HCT116 (cell line): ENCODE data around the gene CASP12. TPM values are rescaled to one million over a fixed set of nuclear protein-coding genes. Genes with fewer than 3 reads are reported as not detected.

Experiments
- ATAC-seq: fragments of 200-7000 bp; cut with Tn5 transposase; 2 replicates; pipeline ENCODE4 v1.9.1; 2020; ENCODE audit warnings: mild to moderate bottlenecking, moderate library complexity
- BruUV-seq: library from RNA; stranded (reverse); fragments of 400-500 nt; replicated peaks from 2 replicates; lab custom pipeline; 2021; lab: Mats Ljungman, UMichigan
- CTCF ChIA-PET: fragments of 300-600 bp; sonication (Branson Sonifier 250); formaldehyde crosslinking; loops from one replicate; lab custom pipeline; 2021; ENCODE audit warnings: antibody characterized with exemption; lab: Charles Lee
- POLR2A ChIA-PET: fragments of 300-600, 350-600 bp; sonication (Branson Sonifier 250); formaldehyde crosslinking; loops from one replicate; lab custom pipeline; 2021; ENCODE audit warnings: antibody characterized with exemption; lab: Charles Lee
- RAD21 ChIA-PET, 2 experiments: fragments of 300-600 bp; sonication (Branson Sonifier 250); formaldehyde crosslinking; loops; one replicate each; lab custom pipeline; 2023; ENCODE audit warnings: low total read pairs in 2 of 2; ENCODE audit not compliant: uncharacterized antibody in 2 of 2, unreplicated experiment in 2 of 2, low non-redundant PET in 1 of 2; lab: Charles Lee
- DNase-seq: peaks from one replicate; pipeline ENCODE4 v3.0.0-alpha.2; 2010; ENCODE audit warnings: low read depth, low spot score
- H2AFZ ChIP-seq: fragments of 200-600 bp; shearing (Covaris generic), sonication (generic); 2 replicates; pipeline ENCODE4 v1.6.1; 2017; ENCODE audit warnings: low read depth, mixed run types, mixed read lengths, antibody characterized with exemption, low read length; ENCODE audit not compliant: poor library complexity, severe bottlenecking
- H3K27ac ChIP-seq: 2 replicates; pipeline ENCODE4 v1.5.1; 2012; ENCODE audit warnings: low read depth, low read length
- H3K27me3 ChIP-seq: fragments of 200-600 bp; sonication (generic); 2 replicates; pipeline ENCODE4 v1.6.1; 2016; ENCODE audit warnings: mixed run types, low read length, mixed read lengths; ENCODE audit not compliant: insufficient read depth
- H3K36me3 ChIP-seq, 2 experiments: fragments of 200-500 bp in 1 of 2; fragments of 200-600 bp in 1 of 2; sonication (Bioruptor generic) in 1 of 2; sonication (generic) in 1 of 2; 2 replicates each; pipeline versions ENCODE4 v1.5.1 to v1.6.1; 2014 to 2016; ENCODE audit warnings: low read length in 2 of 2, inconsistent platforms in 1 of 2, mixed read lengths in 1 of 2, mixed run types in 1 of 2; ENCODE audit not compliant: insufficient read depth in 2 of 2, control insufficient read depth in 1 of 2
- H3K4me1 ChIP-seq, 2 experiments: fragments of 200-600 bp in 1 of 2; sonication (generic) in 1 of 2; 2 replicates each; pipeline versions ENCODE4 v1.5.1 to v1.6.1; 2012 to 2017; ENCODE audit warnings: low read length in 2 of 2, inconsistent platforms in 1 of 2, mild to moderate bottlenecking in 1 of 2, mixed read lengths in 1 of 2, mixed run types in 1 of 2, moderate library complexity in 1 of 2; ENCODE audit not compliant: insufficient read depth in 2 of 2, control insufficient read depth in 1 of 2
- H3K4me2 ChIP-seq: fragments of 200-600 bp; sonication (generic); 2 replicates; pipeline ENCODE4 v1.6.1; 2017; ENCODE audit warnings: mixed run types, low read length, mixed read lengths
- H3K4me3 ChIP-seq, 2 experiments: fragments of 200-600 bp in 1 of 2; sonication (generic) in 1 of 2; replicated peaks in 1 of 2; 2 replicates each; pipeline ENCODE4 v1.5.1; 2011 to 2016; ENCODE audit warnings: low read length in 2 of 2, control low read depth in 1 of 2, low read depth in 1 of 2, mild to moderate bottlenecking in 1 of 2, mixed read lengths in 1 of 2, mixed run types in 1 of 2
- H3K79me2 ChIP-seq: fragments of 200-600 bp; sonication (generic); 2 replicates; pipeline ENCODE4 v1.6.1; 2017; ENCODE audit warnings: mild to moderate bottlenecking, mixed run types, low read length, moderate library complexity, mixed read lengths; ENCODE audit not compliant: insufficient read depth
- H3K9ac ChIP-seq: fragments of 200-600 bp; sonication (generic); 2 replicates; pipeline ENCODE4 v1.6.1; 2016; ENCODE audit warnings: low read length, mixed read lengths
- H3K9me2 ChIP-seq: fragments of 200-600 bp; sonication (generic), shearing (Covaris generic); 2 replicates; pipeline ENCODE4 v1.6.1; 2017; ENCODE audit warnings: mixed run types, mild to moderate bottlenecking, moderate library complexity; ENCODE audit not compliant: insufficient read depth
- H3K9me3 ChIP-seq, 2 experiments: fragments of 200-500 bp in 1 of 2; fragments of 200-600 bp in 1 of 2; sonication (Bioruptor generic) in 1 of 2; sonication (generic) in 1 of 2; 2 replicates each; pipeline ENCODE4 v1.6.1; 2014 to 2017; ENCODE audit warnings: low read length in 2 of 2, mixed read lengths in 2 of 2, inconsistent platforms in 1 of 2, low read depth in 1 of 2, mild to moderate bottlenecking in 1 of 2, mixed run types in 1 of 2, moderate library complexity in 1 of 2; ENCODE audit not compliant: control insufficient read depth in 1 of 2, insufficient read depth in 1 of 2
- H4K20me1 ChIP-seq: fragments of 200-600 bp; sonication (generic), shearing (Covaris generic); 2 replicates; pipeline ENCODE4 v1.6.1; 2017; ENCODE audit warnings: mixed run types, mild to moderate bottlenecking, moderate library complexity; ENCODE audit not compliant: insufficient read depth
- ATF3 ChIP-seq: IDR thresholded peaks from 2 replicates; pipeline ENCODE4 v1.6.1; 2012
- ELF1 ChIP-seq: IDR thresholded peaks from 2 replicates; pipeline ENCODE4 v1.6.1; 2012; ENCODE audit warnings: low read depth, borderline replicate concordance
- EZH2phosphoT487 ChIP-seq: fragments of 200-600 bp; IDR thresholded peaks from 2 replicates; pipeline ENCODE4 v1.6.1; 2018; ENCODE audit warnings: antibody characterized with exemption, borderline replicate concordance
- JUND ChIP-seq: IDR thresholded peaks from 2 replicates; pipeline ENCODE4 v1.6.1; 2012
- MAX ChIP-seq: IDR thresholded peaks from 2 replicates; pipeline ENCODE4 v1.6.1; 2012
- POLR2A ChIP-seq: IDR thresholded peaks from 2 replicates; pipeline ENCODE4 v1.7.0; 2011; ENCODE audit warnings: borderline replicate concordance; ENCODE audit not compliant: insufficient read depth, insufficient read length; ENCODE audit errors: extremely low read depth
- POLR2AphosphoS5 ChIP-seq: IDR thresholded peaks from 2 replicates; pipeline ENCODE4 v1.6.1; 2011; ENCODE audit warnings: mild to moderate bottlenecking, low read depth, low read length, moderate library complexity
- TCF7L2 ChIP-seq: IDR thresholded peaks from 2 replicates; pipeline ENCODE4 v1.7.0; 2011; ENCODE audit warnings: borderline replicate concordance, inconsistent platforms; ENCODE audit not compliant: insufficient read depth, insufficient read length; ENCODE audit errors: extremely low read depth
- YY1 ChIP-seq: IDR thresholded peaks from 2 replicates; pipeline ENCODE4 v1.6.1; 2011; ENCODE audit warnings: low read length, low read depth, moderate library complexity, mild to moderate bottlenecking; ENCODE audit not compliant: insufficient replicate concordance; ENCODE audit errors: extremely low read depth
- ZBTB33 ChIP-seq: IDR thresholded peaks from 2 replicates; pipeline ENCODE4 v1.6.1; 2011; ENCODE audit warnings: mild to moderate bottlenecking, low read length, moderate library complexity; ENCODE audit not compliant: insufficient replicate concordance; ENCODE audit errors: extremely low read depth
- intact Hi-C: fragments of 100-400 bp; cut with micrococcal nuclease; formaldehyde crosslinking; loops from 2 replicates; pipeline ENCODE4 v1.10.0; 2022
- total RNA-seq: library from RNA; stranded (reverse); gene quantifications from one replicate; pipeline ENCODE4 v1.2.1, GENCODE V29; 2021; ENCODE audit not compliant: unreplicated experiment

The CASP12 gene
- total RNA-seq, 1 experiment from 2014 or later = not detected

- H4K20me1 ChIP-seq = no peaks in the 10 kb centered on the region
- no peaks in the 10 kb centered on the region for H3K36me3 ChIP-seq
- TF ChIP-seq POLR2A (no peak), ZBTB33 (no peak), ATF3 (no peak), EZH2phosphoT487 (no peak), POLR2AphosphoS5 (no peak), TCF7L2 (no peak), ELF1 (no peak)
- H2AFZ ChIP-seq = no peak overlapping the region
- H3K9me2 ChIP-seq = no peaks in the 10 kb centered on the region
- no peaks in the 10 kb centered on the region for H3K4me1 ChIP-seq
- no peak overlapping the region for H3K9ac ChIP-seq
- no peak for ATAC-seq
- CTCF ChIA-PET = no interaction called here
- no peaks in the 10 kb centered on the region for H3K9me3 ChIP-seq
- no peak overlapping the region for H3K4me3 ChIP-seq
- BruUV-seq = no TSS peak
- no peaks in the 10 kb centered on the region for H3K27me3 ChIP-seq
- no peaks in the 10 kb centered on the region for H3K79me2 ChIP-seq
- intact Hi-C loops = no loop called here
- DNase-seq = no peak
- H3K4me2 ChIP-seq = no peak overlapping the region
- no peak overlapping the region for H3K27ac ChIP-seq
- RAD21 ChIA-PET = no interaction called here
- POLR2A ChIA-PET = no interaction called here
Observed at GRCh38 chr11:104898685-104899013, 389 bp upstream of the CASP12 start.

GRCh38 chr11:104895634-104896033 lies 2.6 kb downstream of the CASP12 start:
- TF ChIP-seq POLR2AphosphoS5 (no peak), ELF1 (no peak), MAX (no peak), YY1 (no peak), JUND (no peak), ATF3 (no peak)
- no peak overlapping the region for H3K4me2 ChIP-seq
- H3K27ac ChIP-seq = no peak overlapping the region
- ChIA-PET POLR2A (no interaction called here), CTCF (no interaction called here), RAD21 (no interaction called here)
- H3K36me3 ChIP-seq = no peaks in the 10 kb centered on the region
- intact Hi-C loops = no loop called here
- H3K27me3 ChIP-seq = no peaks in the 10 kb centered on the region
- DNase-seq = no peak
- no peak for ATAC-seq
- H3K4me3 ChIP-seq = no peak overlapping the region
- H3K9me2 ChIP-seq = no peaks in the 10 kb centered on the region
- H3K4me1 ChIP-seq = no peaks in the 10 kb centered on the region
- no peaks in the 10 kb centered on the region for H4K20me1 ChIP-seq
- no TSS peak for BruUV-seq
- H3K9me3 ChIP-seq = no peaks in the 10 kb centered on the region
- no peaks in the 10 kb centered on the region for H3K79me2 ChIP-seq
- H2AFZ ChIP-seq = no peak overlapping the region
- no peak overlapping the region for H3K9ac ChIP-seq
